Smooth muscle cell (in vitro differentiated cells): ENCODE measurements around the gene SLC5A10. TPM values are rescaled to one million over a fixed set of nuclear protein-coding genes. Genes with fewer than 3 reads are reported as not detected.
"Not testable (repeated sequence)": the region's sequence is repeated elsewhere in the genome, so short reads cannot be mapped to it uniquely, and the experiment has no call there.

Experiments used
- DNase-seq: peaks from one replicate; lab custom pipeline; 2025; ENCODE audit not compliant: unreplicated experiment; lab: John Stamatoyannopoulos, UW
- H2AFZ ChIP-seq: fragments of 200-600 bp; sonication (generic); 2 replicates; pipeline ENCODE4 v1.6.0; 2016; ENCODE audit warnings: antibody characterized with exemption, low read depth, mild to moderate bottlenecking
- H3F3A ChIP-seq: fragments of 200-600 bp; sonication (generic); 2 replicates; pipeline ENCODE4 v1.6.0; 2017; ENCODE audit warnings: antibody characterized with exemption, low read depth
- H3K27ac ChIP-seq: fragments of 200-600 bp; sonication (generic); 2 replicates; pipeline ENCODE4 v1.5.1; 2016; ENCODE audit warnings: low read depth, mild to moderate bottlenecking
- H3K27me3 ChIP-seq: fragments of 200-600 bp; sonication (generic); 2 replicates; pipeline ENCODE4 v1.6.1; 2016; ENCODE audit warnings: low read depth, mild to moderate bottlenecking
- H3K36me3 ChIP-seq: fragments of 200-600 bp; sonication (generic); 2 replicates; pipeline ENCODE4 v1.5.1; 2016; ENCODE audit warnings: low read depth
- H3K4me1 ChIP-seq: fragments of 200-600 bp; sonication (generic); 2 replicates; pipeline ENCODE4 v1.5.1; 2016; ENCODE audit warnings: low read depth
- H3K4me2 ChIP-seq: fragments of 200-600 bp; sonication (generic); 2 replicates; pipeline ENCODE4 v1.6.0; 2016; ENCODE audit warnings: mild to moderate bottlenecking
- H3K4me3 ChIP-seq: fragments of 200-600 bp; sonication (generic); 2 replicates; pipeline ENCODE4 v1.5.1; 2016; ENCODE audit warnings: mild to moderate bottlenecking
- H3K79me2 ChIP-seq: fragments of 200-600 bp; sonication (generic); 2 replicates; pipeline ENCODE4 v1.6.0; 2016; ENCODE audit warnings: low read depth, mild to moderate bottlenecking
- H3K9ac ChIP-seq: fragments of 200-600 bp; sonication (generic); 2 replicates; pipeline ENCODE4 v1.6.0; 2016; ENCODE audit warnings: low read depth
- H3K9me3 ChIP-seq: fragments of 200-600 bp; sonication (generic); replicated peaks from 2 replicates; pipeline ENCODE4 v1.5.1; 2016; ENCODE audit warnings: low read depth
- H4K20me1 ChIP-seq: fragments of 200-600 bp; sonication (generic); 2 replicates; pipeline ENCODE4 v1.6.0; 2016; ENCODE audit warnings: low read depth
- CTCF ChIP-seq: fragments of 200-600 bp; sonication (generic); IDR thresholded peaks from 2 replicates; pipeline ENCODE4 v1.5.1; 2017; ENCODE audit warnings: borderline replicate concordance, mild to moderate bottlenecking, antibody characterized with exemption; ENCODE audit not compliant: insufficient read depth, poor library complexity, severe bottlenecking
- WGBS: methylation state at CpG from one replicate; pipeline ENCODE4 v1.1.7; 2016; ENCODE audit warnings: low lambda C conversion rate; 5-methylcytosine and 5-hydroxymethylcytosine counted together
- polyA plus RNA-seq: library from polyadenylated mRNA; unstranded; fragments of >200 nt; fragmentation: Nextera tagmentation; extraction: Ambion mirVana; gene quantifications from 2 replicates; pipeline ENCODE4 v1.2.1, GENCODE V29; 2016
- total RNA-seq: library from RNA; depleted of rRNA; stranded (reverse); fragments of >200 nt; gene quantifications from 2 replicates; pipeline ENCODE4 v1.2.3, GENCODE V29; 2014

Gene SLC5A10
- total and polyA plus RNA-seq, 2 experiments from 2014 or later, result not detected

GRCh38 chr17:18919963-18920362 is 32.0 kb upstream of the SLC5A10 start:
- Histone ChIP-seq H3K27me3 (no peaks in the 10 kb centered on the region), H3K27ac (no peak overlapping the region), H3K9me3 (no peaks in the 10 kb centered on the region), H3K9ac (no peak overlapping the region), H3K79me2 (no peaks in the 10 kb centered on the region), H3K4me3 (no peak overlapping the region), H3K36me3 (no peaks in the 10 kb centered on the region), H4K20me1 (peaks cover 15% of the 10 kb centered on the region), H2AFZ (no peak overlapping the region), H3F3A (no peaks in the 10 kb centered on the region), H3K4me2 (no peak overlapping the region), H3K4me1 (no peaks in the 10 kb centered on the region)
- no peak for TF ChIP-seq CTCF
- no peak for DNase-seq
- 92% methylated on average over 6 of the region's 6 CpGs for WGBS

- no peak for DNase-seq
- no peaks in the 10 kb centered on the region for H3K4me1 ChIP-seq
- H3K27me3 ChIP-seq, result no peaks in the 10 kb centered on the region
- no peaks in the 10 kb centered on the region for H3K36me3 ChIP-seq
- no peaks in the 10 kb centered on the region for H3K9me3 ChIP-seq
- H2AFZ ChIP-seq, result no peak overlapping the region
- no peak overlapping the region for H3K4me3 ChIP-seq
- H4K20me1 ChIP-seq, result peaks cover 15% of the 10 kb centered on the region
- no peak overlapping the region for H3K4me2 ChIP-seq
- H3K9ac ChIP-seq, result no peak overlapping the region
- no peaks in the 10 kb centered on the region for H3F3A ChIP-seq
- no peak overlapping the region for H3K27ac ChIP-seq
- no peak for TF ChIP-seq CTCF
- no peaks in the 10 kb centered on the region for H3K79me2 ChIP-seq
- WGBS, result 66% methylated on average over 6 of the region's 6 CpGs
These were observed 31.0 kb upstream of the SLC5A10 start for GRCh38 chr17:18920911-18921441.

- Histone ChIP-seq H4K20me1 (peaks cover 15% of the 10 kb centered on the region), H3K4me3 (no peak overlapping the region), H3K9ac (no peak overlapping the region), H3K36me3 (no peaks in the 10 kb centered on the region), H3K27me3 (no peaks in the 10 kb centered on the region), H3K9me3 (no peaks in the 10 kb centered on the region), H3K27ac (no peak overlapping the region), H3K4me2 (no peak overlapping the region), H2AFZ (no peak overlapping the region), H3K4me1 (no peaks in the 10 kb centered on the region), H3F3A (no peaks in the 10 kb centered on the region), H3K79me2 (no peaks in the 10 kb centered on the region)
- TF ChIP-seq CTCF, result no peak
- WGBS, result 90% methylated on average over 2 of the region's 2 CpGs
- no peak for DNase-seq
These were observed 30.5 kb upstream of the SLC5A10 start for GRCh38 chr17:18921485-18921884.

GRCh38 chr17:18921912-18922451 is 30.0 kb upstream of the SLC5A10 start:
- DNase-seq, result no peak
- Histone ChIP-seq H2AFZ (no peak overlapping the region), H3K27ac (no peak overlapping the region), H3K4me2 (no peak overlapping the region), H3F3A (no peaks in the 10 kb centered on the region), H3K4me1 (no peaks in the 10 kb centered on the region), H3K79me2 (no peaks in the 10 kb centered on the region), H3K9ac (no peak overlapping the region), H3K9me3 (no peaks in the 10 kb centered on the region), H4K20me1 (peaks cover 15% of the 10 kb centered on the region), H3K36me3 (no peaks in the 10 kb centered on the region), H3K27me3 (no peaks in the 10 kb centered on the region), H3K4me3 (no peak overlapping the region)
- no peak for TF ChIP-seq CTCF
- WGBS, result 87% methylated on average over 4 of the region's 4 CpGs

GRCh38 chr17:18922596-18922995 is 29.4 kb upstream of the SLC5A10 start:
- not testable (repeated sequence) for H3K27ac ChIP-seq, H3K9ac ChIP-seq, H3K4me1 ChIP-seq, H2AFZ ChIP-seq, H3K36me3 ChIP-seq, H3K27me3 ChIP-seq, DNase-seq, H3K4me2 ChIP-seq, H3K4me3 ChIP-seq, H3K9me3 ChIP-seq, H3K79me2 ChIP-seq, H3F3A ChIP-seq
- 98% methylated on average over 7 of the region's 7 CpGs for WGBS
- peaks cover 15% of the 10 kb centered on the region for H4K20me1 ChIP-seq
